VCaP (cell line): ENCODE data around the gene URI1.

Experiments
- H3K27ac ChIP-seq: fragments of 450-650 bp; 2 replicates; pipeline ENCODE4 v1.5.1; 2017
- TF ChIP-seq, protein P1 (sequence below): fragments of 450-650 bp; conservative IDR thresholded peaks from 2 replicates; pipeline ENCODE4 v1.5.1; 2017; ENCODE audit warnings: mild to moderate bottlenecking, moderate library complexity

Gene URI1

DNA sequence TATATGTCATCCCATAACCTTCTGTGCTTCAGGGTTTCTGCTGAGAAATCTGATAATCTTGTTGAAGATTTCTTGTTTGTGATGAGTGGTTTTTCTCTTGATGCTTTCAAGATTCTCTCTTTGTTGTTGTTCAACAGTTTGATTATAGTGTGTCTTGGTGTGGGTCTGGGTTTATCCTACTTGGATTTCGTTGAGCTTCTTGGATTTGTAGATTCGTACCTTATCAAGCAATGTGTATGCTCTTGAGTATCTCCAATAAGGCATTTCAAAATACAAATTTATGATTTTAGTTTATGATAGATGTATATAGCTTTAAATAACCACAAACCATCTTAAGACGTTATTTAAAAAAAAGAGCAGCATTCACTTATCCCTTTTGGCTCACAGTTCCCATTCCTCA lies 57.5 kb downstream of the URI1 start:
- no peak overlapping the region for H3K27ac ChIP-seq
- TF ChIP-seq, protein P1, sequence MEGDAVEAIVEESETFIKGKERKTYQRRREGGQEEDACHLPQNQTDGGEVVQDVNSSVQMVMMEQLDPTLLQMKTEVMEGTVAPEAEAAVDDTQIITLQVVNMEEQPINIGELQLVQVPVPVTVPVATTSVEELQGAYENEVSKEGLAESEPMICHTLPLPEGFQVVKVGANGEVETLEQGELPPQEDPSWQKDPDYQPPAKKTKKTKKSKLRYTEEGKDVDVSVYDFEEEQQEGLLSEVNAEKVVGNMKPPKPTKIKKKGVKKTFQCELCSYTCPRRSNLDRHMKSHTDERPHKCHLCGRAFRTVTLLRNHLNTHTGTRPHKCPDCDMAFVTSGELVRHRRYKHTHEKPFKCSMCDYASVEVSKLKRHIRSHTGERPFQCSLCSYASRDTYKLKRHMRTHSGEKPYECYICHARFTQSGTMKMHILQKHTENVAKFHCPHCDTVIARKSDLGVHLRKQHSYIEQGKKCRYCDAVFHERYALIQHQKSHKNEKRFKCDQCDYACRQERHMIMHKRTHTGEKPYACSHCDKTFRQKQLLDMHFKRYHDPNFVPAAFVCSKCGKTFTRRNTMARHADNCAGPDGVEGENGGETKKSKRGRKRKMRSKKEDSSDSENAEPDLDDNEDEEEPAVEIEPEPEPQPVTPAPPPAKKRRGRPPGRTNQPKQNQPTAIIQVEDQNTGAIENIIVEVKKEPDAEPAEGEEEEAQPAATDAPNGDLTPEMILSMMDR = no peak

DNA sequence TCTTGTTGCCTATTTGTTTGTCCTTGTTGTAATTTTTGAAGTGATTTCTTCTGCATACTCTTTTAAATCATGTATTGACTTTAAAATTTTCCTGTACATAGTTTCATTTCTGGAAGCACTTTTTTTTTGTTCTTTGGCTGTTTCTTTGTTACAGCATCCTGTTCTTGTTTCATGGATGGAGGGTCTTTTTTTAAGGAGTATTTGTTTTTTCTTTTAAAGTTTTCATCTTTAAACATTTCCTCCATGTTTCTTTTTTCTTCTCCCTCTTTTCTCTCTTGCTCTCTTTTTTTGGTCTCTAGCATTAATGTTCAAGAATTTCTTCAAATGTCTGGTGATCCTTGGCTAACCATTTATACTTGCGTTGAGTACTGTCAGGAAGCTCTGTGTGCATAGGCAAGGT lies 58.8 kb downstream of the URI1 start:
- no peak overlapping the region for H3K27ac ChIP-seq

DNA sequence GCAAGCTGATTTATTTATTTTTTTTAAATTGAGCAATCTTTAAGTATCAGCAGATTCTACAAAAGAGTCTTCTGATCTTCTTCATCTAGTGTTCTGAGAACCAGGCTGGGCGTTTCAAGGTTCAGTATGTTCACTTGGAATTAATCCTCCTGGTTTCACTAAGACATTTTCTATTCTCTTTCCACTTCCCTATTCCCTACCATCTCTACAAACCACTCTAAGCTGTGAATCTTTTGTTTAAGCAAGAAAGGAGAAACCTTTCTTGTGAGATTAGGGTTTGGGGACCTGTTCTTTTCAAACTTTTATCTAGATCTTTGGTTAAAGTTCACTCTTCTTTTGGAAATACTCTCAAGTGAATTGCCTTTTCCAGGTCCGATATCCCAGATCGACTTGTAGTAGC lies 59.3 kb downstream of the URI1 start:
- H3K27ac ChIP-seq = no peak overlapping the region
- TF ChIP-seq, protein P1 = no peak

More for the DNA sequence above, 58.8 kb downstream of the URI1 start:
- TF ChIP-seq, protein P1 = no peak

DNA sequence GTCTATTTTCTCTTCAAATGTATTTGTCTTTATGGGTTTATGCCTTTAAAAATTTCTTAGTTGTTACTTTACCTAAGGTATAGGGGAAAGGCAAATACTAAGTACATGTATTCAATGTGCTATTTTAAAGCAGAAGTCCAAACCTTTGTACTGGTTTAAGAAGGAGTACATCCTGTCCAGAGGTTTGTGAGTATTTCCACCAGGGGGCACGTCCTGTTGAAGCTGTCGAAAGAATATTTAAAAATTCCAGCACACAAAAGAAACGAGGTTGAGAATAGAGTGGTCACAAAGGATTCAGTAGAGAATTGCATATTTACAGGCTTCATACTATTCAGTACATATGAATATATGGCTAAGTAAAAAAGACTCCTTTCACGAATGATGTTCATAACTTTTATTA lies 59.8 kb downstream of the URI1 start:
- TF ChIP-seq, protein P1 = peak; percentile 39; the same call in 1 of the 2 replicates

DNA sequence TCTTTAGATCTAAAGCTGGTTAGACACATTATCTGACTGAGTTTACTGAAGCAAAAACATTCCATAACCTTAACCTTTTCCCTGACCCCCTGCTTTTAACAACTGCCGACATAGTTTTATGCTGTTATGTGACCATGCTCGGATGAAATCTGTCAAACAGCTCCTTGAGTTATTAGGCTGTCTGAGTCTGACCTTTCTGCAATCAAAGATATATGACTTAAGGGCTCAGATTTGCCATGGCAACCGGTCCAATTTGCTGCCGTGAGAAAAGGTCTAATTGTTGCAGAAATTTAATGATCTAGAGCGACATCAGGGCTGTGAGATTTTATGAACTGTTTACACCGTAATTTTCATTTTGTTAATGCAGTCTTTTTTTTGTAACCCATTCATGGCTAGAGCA lies 61.8 kb downstream of the URI1 start:
- H3K27ac ChIP-seq = no peak overlapping the region
- TF ChIP-seq, protein P1 = no peak

More for the DNA sequence above, 59.8 kb downstream of the URI1 start:
- H3K27ac ChIP-seq = no peak overlapping the region

DNA sequence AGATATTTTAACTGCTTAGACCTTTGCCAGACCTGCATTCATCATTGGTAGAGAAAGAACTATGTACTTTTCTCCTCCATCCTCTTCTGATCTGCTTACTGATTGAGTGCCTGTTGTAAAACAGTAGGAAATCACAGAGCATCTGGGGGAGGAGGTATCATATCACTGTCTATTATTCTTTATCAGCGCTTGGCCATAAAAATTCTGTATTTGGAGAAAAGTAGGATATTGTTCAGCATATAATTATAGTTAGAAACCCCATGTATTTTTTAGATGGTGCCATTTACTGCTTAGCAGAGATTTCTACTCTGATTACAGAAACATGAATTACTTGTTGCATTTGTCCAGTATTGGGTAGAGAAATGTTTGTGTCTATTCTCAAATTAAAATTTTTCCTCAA lies 62.4 kb downstream of the URI1 start:
- TF ChIP-seq, protein P1 = no peak
- no peak overlapping the region for H3K27ac ChIP-seq

DNA sequence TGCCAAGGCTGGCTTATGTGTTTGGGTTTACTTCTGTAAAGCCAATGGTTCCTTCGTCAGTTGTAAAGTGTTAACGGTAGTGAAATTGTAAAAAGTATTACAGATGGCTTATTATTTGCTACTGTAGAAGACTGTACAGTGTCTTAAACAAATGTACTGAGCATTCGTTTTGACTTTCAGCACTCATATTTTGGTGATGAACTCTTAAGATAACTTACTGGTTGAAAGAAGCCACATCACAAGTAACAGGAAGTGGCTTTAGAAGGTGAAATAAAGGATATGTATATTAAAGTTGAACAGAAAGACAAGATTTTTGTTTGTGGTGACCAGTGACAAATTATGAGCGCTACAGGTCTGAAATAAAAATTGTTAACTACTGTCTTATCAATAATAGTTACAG lies 64.2 kb downstream of the URI1 start:
- no peak overlapping the region for H3K27ac ChIP-seq
- TF ChIP-seq, protein P1 = no peak

DNA sequence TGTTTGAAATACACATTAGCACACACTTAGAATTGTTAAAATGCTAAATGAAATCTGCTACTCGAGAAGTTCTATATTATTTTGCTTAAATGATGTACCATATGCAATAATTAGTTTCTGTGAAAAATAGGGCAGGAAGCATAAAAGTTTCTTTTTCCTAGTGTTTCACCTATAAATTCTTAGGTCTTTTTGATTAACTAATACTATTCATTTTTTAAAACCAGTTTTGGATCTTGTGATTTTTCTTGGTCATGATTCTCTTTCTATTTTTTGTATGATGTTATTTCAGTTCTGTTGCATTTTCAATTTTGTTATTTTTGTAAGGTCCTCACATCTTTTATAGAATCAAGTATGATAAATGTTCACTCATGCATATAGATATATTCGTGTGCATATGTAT lies 66.1 kb downstream of the URI1 start:
- TF ChIP-seq, protein P1 = no peak
- no peak overlapping the region for H3K27ac ChIP-seq
